ENCODE results near the gene GPR39.

The GPR39 gene

GRCh38 chr2:132597166-132597565 lies 180.6 kb downstream of the GPR39 start:
- Histone ChIP-seq H3K79me2 (ENCODE audit: low read length) (no peaks in the 10 kb centered on the region), H3K27me3 (replicated peaks; ENCODE audit: insufficient read depth, low read length) (no peaks in the 10 kb centered on the region), H3K27ac (ENCODE audit: low read length) (no peak overlapping the region), H3K9me3 (replicated peaks; ENCODE audit: insufficient read depth, low read length) (no peaks in the 10 kb centered on the region), H3K4me1 (ENCODE audit: low read length) (no peaks in the 10 kb centered on the region), H3K36me3 (replicated peaks; ENCODE audit: insufficient read depth, low read length) (no peaks in the 10 kb centered on the region), H3K4me3 (ENCODE audit: low read length) (no peak overlapping the region), H2AFZ (ENCODE audit: low read length) (no peak overlapping the region), H3F3A (ENCODE audit: insufficient read depth, low read length) (no peaks in the 10 kb centered on the region), H3K4me2 (ENCODE audit: low read depth, low read length) (no peak overlapping the region), H3K9me2 (replicated peaks; ENCODE audit: insufficient read depth, low read length) (no peaks in the 10 kb centered on the region), H4K20me1 (ENCODE audit: insufficient read depth, low read length) (no peaks in the 10 kb centered on the region), H3K9ac (ENCODE audit: low read length) (no peak overlapping the region)
- TF ChIP-seq EZH2 (optimal IDR thresholded peaks at IDR 0.05; ENCODE audit: low read depth, low read length) (no peak), EZH2phosphoT487 (IDR thresholded peaks at IDR 0.05; ENCODE audit: low read length) (no peak), CTCF (IDR thresholded peaks at IDR 0.05; ENCODE audit: low read length) (no peak)
- no peak for DNase-seq

- Histone ChIP-seq H3K27me3 (replicated peaks; ENCODE audit: insufficient read depth, low read length) (no peaks in the 10 kb centered on the region), H3K9me2 (replicated peaks; ENCODE audit: insufficient read depth, low read length) (no peaks in the 10 kb centered on the region), H2AFZ (ENCODE audit: low read length) (no peak overlapping the region), H3K4me1 (ENCODE audit: low read length) (no peaks in the 10 kb centered on the region), H3K27ac (ENCODE audit: low read length) (no peak overlapping the region), H3K4me3 (ENCODE audit: low read length) (no peak overlapping the region), H3F3A (ENCODE audit: insufficient read depth, low read length) (no peaks in the 10 kb centered on the region), H3K36me3 (replicated peaks; ENCODE audit: insufficient read depth, low read length) (no peaks in the 10 kb centered on the region), H3K9me3 (replicated peaks; ENCODE audit: insufficient read depth, low read length) (no peaks in the 10 kb centered on the region), H3K4me2 (ENCODE audit: low read depth, low read length) (no peak overlapping the region), H3K79me2 (ENCODE audit: low read length) (no peaks in the 10 kb centered on the region), H4K20me1 (ENCODE audit: insufficient read depth, low read length) (no peaks in the 10 kb centered on the region), H3K9ac (ENCODE audit: low read length) (no peak overlapping the region)
- TF ChIP-seq EZH2phosphoT487 (IDR thresholded peaks at IDR 0.05; ENCODE audit: low read length) = no peak
- no peak for TF ChIP-seq EZH2 (optimal IDR thresholded peaks at IDR 0.05; ENCODE audit: low read depth, low read length)
- TF ChIP-seq CTCF (IDR thresholded peaks at IDR 0.05; ENCODE audit: low read length) = no peak
- DNase-seq = no peak
Measured at GRCh38 chr2:132597831-132598230, 181.2 kb downstream of the GPR39 start.

GRCh38 chr2:132598536-132598935 lies 181.9 kb downstream of the GPR39 start:
- Histone ChIP-seq H3K36me3 (replicated peaks; ENCODE audit: insufficient read depth, low read length) (no peaks in the 10 kb centered on the region), H3K27me3 (replicated peaks; ENCODE audit: insufficient read depth, low read length) (no peaks in the 10 kb centered on the region), H3K9me2 (replicated peaks; ENCODE audit: insufficient read depth, low read length) (no peaks in the 10 kb centered on the region), H3K4me2 (ENCODE audit: low read depth, low read length) (no peak overlapping the region), H3K9me3 (replicated peaks; ENCODE audit: insufficient read depth, low read length) (no peaks in the 10 kb centered on the region), H3K4me3 (ENCODE audit: low read length) (no peak overlapping the region), H3K9ac (ENCODE audit: low read length) (no peak overlapping the region), H3F3A (ENCODE audit: insufficient read depth, low read length) (no peaks in the 10 kb centered on the region), H3K27ac (ENCODE audit: low read length) (no peak overlapping the region), H3K4me1 (ENCODE audit: low read length) (no peaks in the 10 kb centered on the region), H2AFZ (ENCODE audit: low read length) (no peak overlapping the region), H4K20me1 (ENCODE audit: insufficient read depth, low read length) (no peaks in the 10 kb centered on the region), H3K79me2 (ENCODE audit: low read length) (no peaks in the 10 kb centered on the region)
- TF ChIP-seq EZH2phosphoT487 (IDR thresholded peaks at IDR 0.05; ENCODE audit: low read length) = no peak
- no peak for DNase-seq

GRCh38 chr2:132599556-132599955 lies 183.0 kb downstream of the GPR39 start:
- no peak overlapping the region for H3K4me3 ChIP-seq (ENCODE audit: low read length)
- no peak overlapping the region for H3K9ac ChIP-seq (ENCODE audit: low read length)
- DNase-seq = no peak
- H3K27me3 ChIP-seq (replicated peaks; ENCODE audit: insufficient read depth, low read length) = no peaks in the 10 kb centered on the region
- H3K9me3 ChIP-seq (replicated peaks; ENCODE audit: insufficient read depth, low read length) = no peaks in the 10 kb centered on the region
- no peaks in the 10 kb centered on the region for H3K9me2 ChIP-seq (replicated peaks; ENCODE audit: insufficient read depth, low read length)
- H2AFZ ChIP-seq (ENCODE audit: low read length) = no peak overlapping the region
- H4K20me1 ChIP-seq (ENCODE audit: insufficient read depth, low read length) = no peaks in the 10 kb centered on the region
- no peak overlapping the region for H3K27ac ChIP-seq (ENCODE audit: low read length)
- no peaks in the 10 kb centered on the region for H3K79me2 ChIP-seq (ENCODE audit: low read length)
- no peaks in the 10 kb centered on the region for H3F3A ChIP-seq (ENCODE audit: insufficient read depth, low read length)
- no peaks in the 10 kb centered on the region for H3K36me3 ChIP-seq (replicated peaks; ENCODE audit: insufficient read depth, low read length)
- H3K4me1 ChIP-seq (ENCODE audit: low read length) = no peaks in the 10 kb centered on the region
- TF ChIP-seq EZH2 (optimal IDR thresholded peaks at IDR 0.05; ENCODE audit: low read depth, low read length) = no peak
- no peak for TF ChIP-seq CTCF (IDR thresholded peaks at IDR 0.05; ENCODE audit: low read length)
- TF ChIP-seq EZH2phosphoT487 (IDR thresholded peaks at IDR 0.05; ENCODE audit: low read length) = no peak
- no peak overlapping the region for H3K4me2 ChIP-seq (ENCODE audit: low read depth, low read length)
